Suprapubic skin (tissue), 4 donors: ENCODE data around the gene PCAT7.
"Not testable (repeated sequence)": the region's sequence is repeated elsewhere in the genome, so short reads cannot be mapped to it uniquely, and the experiment has no call there.

Experiments used
- EP300 ChIP-seq: sonication (generic); formaldehyde crosslinking; IDR thresholded peaks from one replicate; pipeline ENCODE4 v1.6.1; 2017; ENCODE audit warnings: antibody characterized with exemption
- POLR2A ChIP-seq, 2 donors: fragments of 450-650 bp; IDR thresholded peaks; one replicate each; pipeline ENCODE4 v1.6.1; 2017; ENCODE audit warnings: antibody characterized with exemption in 2 of 2, mild to moderate bottlenecking in 2 of 2, moderate library complexity in 2 of 2
- POLR2AphosphoS5 ChIP-seq, 3 donors: sonication (generic); formaldehyde crosslinking; IDR thresholded peaks; one replicate each; pipeline ENCODE4 v1.6.1; 2017; ENCODE audit warnings: antibody characterized with exemption in 3 of 3
- TF ChIP-seq, protein P1 (sequence below), 2 donors: fragments of 200-600 bp in 1 of 2; fragments of 450-650 bp in 1 of 2; sonication (generic) in 1 of 2; IDR thresholded peaks; one replicate each; pipeline ENCODE4 v1.5.1; 2016 to 2019; ENCODE audit warnings: antibody characterized with exemption in 2 of 2, mild to moderate bottlenecking in 1 of 2, moderate library complexity in 1 of 2

- not testable (repeated sequence) for TF ChIP-seq POLR2A (IDR thresholded peaks at IDR 0.05); POLR2AphosphoS5 (IDR thresholded peaks at IDR 0.05); EP300
- TF ChIP-seq, protein P1, sequence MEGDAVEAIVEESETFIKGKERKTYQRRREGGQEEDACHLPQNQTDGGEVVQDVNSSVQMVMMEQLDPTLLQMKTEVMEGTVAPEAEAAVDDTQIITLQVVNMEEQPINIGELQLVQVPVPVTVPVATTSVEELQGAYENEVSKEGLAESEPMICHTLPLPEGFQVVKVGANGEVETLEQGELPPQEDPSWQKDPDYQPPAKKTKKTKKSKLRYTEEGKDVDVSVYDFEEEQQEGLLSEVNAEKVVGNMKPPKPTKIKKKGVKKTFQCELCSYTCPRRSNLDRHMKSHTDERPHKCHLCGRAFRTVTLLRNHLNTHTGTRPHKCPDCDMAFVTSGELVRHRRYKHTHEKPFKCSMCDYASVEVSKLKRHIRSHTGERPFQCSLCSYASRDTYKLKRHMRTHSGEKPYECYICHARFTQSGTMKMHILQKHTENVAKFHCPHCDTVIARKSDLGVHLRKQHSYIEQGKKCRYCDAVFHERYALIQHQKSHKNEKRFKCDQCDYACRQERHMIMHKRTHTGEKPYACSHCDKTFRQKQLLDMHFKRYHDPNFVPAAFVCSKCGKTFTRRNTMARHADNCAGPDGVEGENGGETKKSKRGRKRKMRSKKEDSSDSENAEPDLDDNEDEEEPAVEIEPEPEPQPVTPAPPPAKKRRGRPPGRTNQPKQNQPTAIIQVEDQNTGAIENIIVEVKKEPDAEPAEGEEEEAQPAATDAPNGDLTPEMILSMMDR (IDR thresholded peaks at IDR 0.05), result not testable (repeated sequence)
Measured at GRCh38 chr9:94506370-94506769, 48.5 kb upstream of the PCAT7 start.
